ENCODE measurements around the gene MALT1. TPM values are rescaled to one million over a fixed set of nuclear protein-coding genes. Genes with fewer than 3 reads are reported as not detected.
"Not testable (repeated sequence)": the region's sequence is repeated elsewhere in the genome, so short reads cannot be mapped to it uniquely, and the experiment has no call there.

The MALT1 gene
- total RNA-seq, 1 experiment from 2014 or later: 34.0 TPM

DNA sequence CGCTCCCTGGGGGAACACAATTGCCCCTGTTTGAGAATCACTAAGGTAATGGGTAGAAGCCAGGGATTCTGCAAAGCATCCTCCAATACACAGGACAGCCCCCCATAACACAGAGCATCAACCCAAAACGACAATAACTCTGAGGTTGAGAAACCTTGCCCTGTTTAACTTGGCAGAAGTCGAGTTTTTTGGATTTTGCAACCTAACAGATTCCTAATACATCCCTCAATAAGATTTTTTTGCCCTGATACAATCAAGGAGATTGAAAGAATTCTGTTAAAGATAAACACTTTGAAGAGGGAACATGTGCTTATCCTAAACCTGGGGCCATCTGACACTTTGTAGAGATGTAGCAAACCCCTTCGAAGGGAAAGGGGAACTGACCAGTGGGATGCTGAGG lies 100.9 kb downstream of the MALT1 start:
- DNase-seq (ENCODE audit: low read depth, low spot score) (no peak), ATAC-seq (no peak)
- no peak overlapping the region for H3K4me3 ChIP-seq (ENCODE audit: low read depth in 2 of 2, low read length in 2 of 2)
- ChIA-PET CTCF (interaction anchor here (0.7 kb wide), 1 partner anchor 351 kb away, joined by 3 read pairs; no protein-coding TSS in a partner anchor), POLR2A (no interaction called here)
- no TSS peak for BruUV-seq (replicated peaks)
- TF ChIP-seq, protein P1, sequence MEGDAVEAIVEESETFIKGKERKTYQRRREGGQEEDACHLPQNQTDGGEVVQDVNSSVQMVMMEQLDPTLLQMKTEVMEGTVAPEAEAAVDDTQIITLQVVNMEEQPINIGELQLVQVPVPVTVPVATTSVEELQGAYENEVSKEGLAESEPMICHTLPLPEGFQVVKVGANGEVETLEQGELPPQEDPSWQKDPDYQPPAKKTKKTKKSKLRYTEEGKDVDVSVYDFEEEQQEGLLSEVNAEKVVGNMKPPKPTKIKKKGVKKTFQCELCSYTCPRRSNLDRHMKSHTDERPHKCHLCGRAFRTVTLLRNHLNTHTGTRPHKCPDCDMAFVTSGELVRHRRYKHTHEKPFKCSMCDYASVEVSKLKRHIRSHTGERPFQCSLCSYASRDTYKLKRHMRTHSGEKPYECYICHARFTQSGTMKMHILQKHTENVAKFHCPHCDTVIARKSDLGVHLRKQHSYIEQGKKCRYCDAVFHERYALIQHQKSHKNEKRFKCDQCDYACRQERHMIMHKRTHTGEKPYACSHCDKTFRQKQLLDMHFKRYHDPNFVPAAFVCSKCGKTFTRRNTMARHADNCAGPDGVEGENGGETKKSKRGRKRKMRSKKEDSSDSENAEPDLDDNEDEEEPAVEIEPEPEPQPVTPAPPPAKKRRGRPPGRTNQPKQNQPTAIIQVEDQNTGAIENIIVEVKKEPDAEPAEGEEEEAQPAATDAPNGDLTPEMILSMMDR (IDR thresholded peaks at IDR 0.05): no peak
- TF ChIP-seq SIN3A (IDR thresholded peaks at IDR 0.05; ENCODE audit: borderline replicate concordance, insufficient read depth, low read depth, low read length): no peak
- no peak for TF ChIP-seq POLR2AphosphoS5 (IDR thresholded peaks at IDR 0.05; ENCODE audit: low read depth, low read length)
- no peak for TF ChIP-seq TCF7L2 (IDR thresholded peaks at IDR 0.05; ENCODE audit: low read depth, low read length)
- TF ChIP-seq, protein P2, sequence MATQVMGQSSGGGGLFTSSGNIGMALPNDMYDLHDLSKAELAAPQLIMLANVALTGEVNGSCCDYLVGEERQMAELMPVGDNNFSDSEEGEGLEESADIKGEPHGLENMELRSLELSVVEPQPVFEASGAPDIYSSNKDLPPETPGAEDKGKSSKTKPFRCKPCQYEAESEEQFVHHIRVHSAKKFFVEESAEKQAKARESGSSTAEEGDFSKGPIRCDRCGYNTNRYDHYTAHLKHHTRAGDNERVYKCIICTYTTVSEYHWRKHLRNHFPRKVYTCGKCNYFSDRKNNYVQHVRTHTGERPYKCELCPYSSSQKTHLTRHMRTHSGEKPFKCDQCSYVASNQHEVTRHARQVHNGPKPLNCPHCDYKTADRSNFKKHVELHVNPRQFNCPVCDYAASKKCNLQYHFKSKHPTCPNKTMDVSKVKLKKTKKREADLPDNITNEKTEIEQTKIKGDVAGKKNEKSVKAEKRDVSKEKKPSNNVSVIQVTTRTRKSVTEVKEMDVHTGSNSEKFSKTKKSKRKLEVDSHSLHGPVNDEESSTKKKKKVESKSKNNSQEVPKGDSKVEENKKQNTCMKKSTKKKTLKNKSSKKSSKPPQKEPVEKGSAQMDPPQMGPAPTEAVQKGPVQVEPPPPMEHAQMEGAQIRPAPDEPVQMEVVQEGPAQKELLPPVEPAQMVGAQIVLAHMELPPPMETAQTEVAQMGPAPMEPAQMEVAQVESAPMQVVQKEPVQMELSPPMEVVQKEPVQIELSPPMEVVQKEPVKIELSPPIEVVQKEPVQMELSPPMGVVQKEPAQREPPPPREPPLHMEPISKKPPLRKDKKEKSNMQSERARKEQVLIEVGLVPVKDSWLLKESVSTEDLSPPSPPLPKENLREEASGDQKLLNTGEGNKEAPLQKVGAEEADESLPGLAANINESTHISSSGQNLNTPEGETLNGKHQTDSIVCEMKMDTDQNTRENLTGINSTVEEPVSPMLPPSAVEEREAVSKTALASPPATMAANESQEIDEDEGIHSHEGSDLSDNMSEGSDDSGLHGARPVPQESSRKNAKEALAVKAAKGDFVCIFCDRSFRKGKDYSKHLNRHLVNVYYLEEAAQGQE (IDR thresholded peaks at IDR 0.05; ENCODE audit: insufficient read depth in 1 of 2, low read depth in 2 of 2, low read length in 1 of 2): no peak
- intact Hi-C loops (cut with micrococcal nuclease; ENCODE audit: unreplicated experiment): no loop called here
- H3K27me3 ChIP-seq (ENCODE audit: control insufficient read depth, insufficient read depth, low read length): no peaks in the 10 kb centered on the region
- H3K4me1 ChIP-seq (ENCODE audit: control insufficient read depth, insufficient read depth, low read length): no peaks in the 10 kb centered on the region
- H3K36me3 ChIP-seq (ENCODE audit: control insufficient read depth, insufficient read depth, low read length): no peaks in the 10 kb centered on the region
- no peak overlapping the region for H3K27ac ChIP-seq (ENCODE audit: low read length)
- in situ Hi-C loops (cut with HindIII; ENCODE audit: low pct_unique_long_range_greater_than_20kb, low sequenced_read_pairs): no loop called here
- H3K9me3 ChIP-seq (ENCODE audit: control insufficient read depth, insufficient read depth, low read depth, low read length): no peaks in the 10 kb centered on the region

DNA sequence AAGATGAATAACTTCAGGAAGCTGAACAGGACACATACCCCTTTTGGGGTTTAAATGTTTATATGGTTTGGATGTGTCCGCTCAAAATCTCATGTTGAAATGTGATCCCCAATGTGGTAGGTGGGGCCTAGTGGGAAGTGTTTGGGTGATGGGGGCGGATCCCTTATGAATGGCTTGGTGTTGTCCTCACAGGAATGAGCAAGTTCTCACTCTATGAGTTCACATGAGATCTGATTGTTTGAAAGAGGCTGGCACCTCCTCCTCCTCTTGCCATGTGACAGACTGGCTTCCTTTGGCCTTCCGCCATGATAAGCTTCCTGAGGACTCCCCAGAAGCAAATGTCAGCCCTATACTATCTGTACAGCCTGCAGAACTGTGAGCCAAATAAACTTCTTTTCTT lies 104.8 kb downstream of the MALT1 start:
- POLR2A ChIA-PET: no interaction called here
- intact Hi-C loops (cut with micrococcal nuclease; ENCODE audit: unreplicated experiment) (no loop called here), in situ Hi-C loops (cut with HindIII; ENCODE audit: low pct_unique_long_range_greater_than_20kb, low sequenced_read_pairs) (no loop called here)
- 0 out of 2 replicates have a peak, but pooled peaks cover 3% of the 10 kb centered on the region for H3K4me1 ChIP-seq (ENCODE audit: control insufficient read depth, insufficient read depth, low read length)
- DNase-seq (ENCODE audit: low read depth, low spot score) (no peak), ATAC-seq (no peak)
- H3K36me3 ChIP-seq (ENCODE audit: control insufficient read depth, insufficient read depth, low read length): no peaks in the 10 kb centered on the region
- no peak overlapping the region for H3K4me3 ChIP-seq (ENCODE audit: low read depth in 2 of 2, low read length in 2 of 2)
- H3K9me3 ChIP-seq (ENCODE audit: control insufficient read depth, insufficient read depth, low read depth, low read length): no peaks in the 10 kb centered on the region
- CTCF ChIA-PET: no interaction called here
- no TSS peak for BruUV-seq (replicated peaks)
- no peaks in the 10 kb centered on the region for H3K27me3 ChIP-seq (ENCODE audit: control insufficient read depth, insufficient read depth, low read length)
- TF ChIP-seq, protein P1 (IDR thresholded peaks at IDR 0.05): no peak
- TF ChIP-seq, protein P2 (IDR thresholded peaks at IDR 0.05; ENCODE audit: insufficient read depth in 1 of 2, low read depth in 2 of 2, low read length in 1 of 2): no peak
- TF ChIP-seq POLR2AphosphoS5 (IDR thresholded peaks at IDR 0.05; ENCODE audit: low read depth, low read length) (no peak), TCF7L2 (IDR thresholded peaks at IDR 0.05; ENCODE audit: low read depth, low read length) (no peak), SIN3A (IDR thresholded peaks at IDR 0.05; ENCODE audit: borderline replicate concordance, insufficient read depth, low read depth, low read length) (no peak)
- H3K27ac ChIP-seq (ENCODE audit: low read length): no peak overlapping the region

DNA sequence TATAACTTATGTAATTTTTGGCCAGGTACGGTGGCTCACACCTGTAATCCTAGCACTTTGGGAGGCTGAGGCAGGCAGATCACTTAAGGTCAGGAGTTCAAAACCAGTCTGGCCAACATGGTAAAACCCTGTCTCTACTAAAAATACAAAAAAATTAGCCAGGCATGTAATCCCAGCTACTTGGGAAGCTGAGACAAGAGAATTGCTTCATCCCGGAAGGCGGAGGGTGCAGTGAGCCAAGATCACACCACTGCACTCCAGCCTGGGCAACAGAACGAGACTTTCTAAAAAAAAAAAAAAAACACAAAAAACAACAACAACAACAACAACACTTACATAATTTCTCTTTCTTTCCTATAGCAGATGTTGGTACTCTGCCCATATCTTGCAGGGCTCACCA lies 105.3 kb downstream of the MALT1 start:
- ATAC-seq; BruUV-seq (replicated peaks); H3K36me3 ChIP-seq (ENCODE audit: control insufficient read depth, insufficient read depth, low read length); H3K27ac ChIP-seq (ENCODE audit: low read length); H3K4me1 ChIP-seq (ENCODE audit: control insufficient read depth, insufficient read depth, low read length); DNase-seq (ENCODE audit: low read depth, low spot score); in situ Hi-C loops (cut with HindIII; ENCODE audit: low pct_unique_long_range_greater_than_20kb, low sequenced_read_pairs); POLR2A ChIA-PET; H3K4me3 ChIP-seq (ENCODE audit: low read depth in 2 of 2, low read length in 2 of 2); H3K9me3 ChIP-seq (ENCODE audit: control insufficient read depth, insufficient read depth, low read depth, low read length); H3K27me3 ChIP-seq (ENCODE audit: control insufficient read depth, insufficient read depth, low read length); intact Hi-C loops (cut with micrococcal nuclease; ENCODE audit: unreplicated experiment); CTCF ChIA-PET: not testable (repeated sequence)
